ENCODE data around the gene SURF6.
"Not testable (repeated sequence)": the region's sequence is repeated elsewhere in the genome, so short reads cannot be mapped to it uniquely, and the experiment has no call there.

The SURF6 gene

GRCh38 chr9:133285252-133285775, 50.7 kb downstream of the SURF6 start:
- no peak for DNase-seq (ENCODE audit: low spot score)

DNA sequence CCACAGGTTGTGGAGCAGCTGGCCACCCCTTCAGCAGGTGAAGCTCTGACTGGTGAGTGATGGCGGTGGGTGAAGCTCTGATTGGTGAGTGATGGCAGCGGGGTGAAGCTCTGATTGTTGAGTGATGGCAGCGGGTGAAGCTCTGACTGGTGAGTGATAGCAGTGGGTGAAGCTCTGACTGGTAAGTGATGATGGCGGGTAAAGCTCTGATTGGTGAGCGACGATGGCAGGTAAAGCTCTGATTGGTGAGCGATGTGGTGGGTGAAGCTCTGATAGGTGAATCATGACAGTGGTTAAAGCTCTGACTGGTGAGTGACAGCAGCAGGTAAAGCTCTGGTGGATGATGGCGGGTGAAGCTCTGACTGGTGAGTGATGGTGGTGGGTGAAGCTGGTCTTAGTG, 51.6 kb downstream of the SURF6 start:
- no peak for DNase-seq (ENCODE audit: low spot score)

GRCh38 chr9:133283255-133284032, 52.5 kb downstream of the SURF6 start:
- not testable (repeated sequence) for DNase-seq (ENCODE audit: low spot score)

DNA sequence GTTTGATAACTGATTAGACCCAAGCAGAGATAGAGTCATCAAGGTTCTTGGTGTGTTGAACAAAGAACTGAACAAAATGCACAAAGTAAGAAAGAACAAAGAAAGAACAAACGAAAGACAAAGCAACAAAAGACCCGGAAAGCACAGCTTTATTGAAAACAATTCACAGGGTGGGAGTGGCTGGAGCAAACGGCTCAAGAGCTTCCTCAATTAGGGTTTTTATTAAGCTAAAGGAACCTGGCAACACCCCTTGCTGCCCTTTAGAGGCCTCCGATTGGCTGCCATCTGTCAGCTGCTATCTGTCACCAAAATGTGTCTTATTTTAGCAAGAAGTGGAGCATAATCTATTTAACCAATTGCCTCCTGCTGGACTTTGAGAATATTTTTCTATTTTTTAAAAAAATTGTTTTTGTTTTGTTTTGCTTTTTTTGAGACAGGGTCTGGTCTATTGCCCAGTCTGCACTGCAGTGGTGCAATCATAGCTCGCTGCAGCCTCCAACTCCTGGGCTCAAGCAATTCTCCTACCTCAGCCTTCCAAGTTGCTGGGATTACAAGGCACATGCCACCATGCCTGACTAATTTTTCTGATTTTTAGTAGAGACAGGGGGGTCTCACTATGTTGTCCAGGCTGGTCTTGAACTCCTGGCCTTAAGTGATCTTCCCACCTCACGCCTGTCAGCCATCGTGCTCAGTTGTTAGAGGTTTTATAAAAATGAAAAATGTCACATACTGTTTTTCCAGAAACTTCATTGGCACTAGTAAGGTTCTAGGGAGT, 53.3 kb downstream of the SURF6 start:
- no peak for DNase-seq (ENCODE audit: low spot score)

- DNase-seq (ENCODE audit: low spot score) = no peak
Observed at GRCh38 chr9:133280392-133280791, 55.6 kb downstream of the SURF6 start.
